Vagina (tissue), 2 donors: ENCODE results near the gene NTN3. TPM values are rescaled to one million over a fixed set of nuclear protein-coding genes. Genes with fewer than 3 reads are reported as not detected.
A peak's percentile ranks its signal among the peaks of the same experiment; 100 is the strongest.
"Not testable (repeated sequence)": the region's sequence is repeated elsewhere in the genome, so short reads cannot be mapped to it uniquely, and the experiment has no call there.

Experiments
- DNase-seq, 2 donors: peaks; one replicate each; pipeline ENCODE4 v3.0.0-alpha.2; 2017; ENCODE audit errors: extremely low spot score in 2 of 2
- H3K27ac ChIP-seq: fragments of 200-600 bp; sonication (generic); one replicate; pipeline ENCODE4 v1.5.1; 2019
- H3K27me3 ChIP-seq: fragments of 200-600 bp; sonication (generic); one replicate; pipeline ENCODE4 v1.5.1; 2019
- H3K36me3 ChIP-seq, 2 donors: fragments of 200-600 bp; sonication (generic); one replicate each; pipeline ENCODE4 v1.5.1; 2017 to 2019
- H3K4me1 ChIP-seq: fragments of 200-600 bp; sonication (generic); one replicate; pipeline ENCODE4 v1.5.1; 2019
- H3K4me3 ChIP-seq, 2 donors: fragments of 200-600 bp; sonication (generic); 1 replicate in 1 of 2; 2 replicates in 1 of 2; pipeline ENCODE4 v1.5.1; 2016 to 2019
- H3K9me3 ChIP-seq: fragments of 200-600 bp; sonication (generic); one replicate; pipeline ENCODE4 v1.5.1; 2019
- POLR2A ChIP-seq, 2 donors: fragments of 450-650 bp; IDR thresholded peaks; one replicate each; pipeline ENCODE4 v1.6.1; 2017; ENCODE audit warnings: antibody characterized with exemption in 2 of 2, mild to moderate bottlenecking in 2 of 2, moderate library complexity in 2 of 2
- POLR2AphosphoS5 ChIP-seq, 2 donors: sonication (generic); formaldehyde crosslinking; IDR thresholded peaks; one replicate each; pipeline ENCODE4 v1.9.0; 2017; ENCODE audit warnings: antibody characterized with exemption in 2 of 2, mild to moderate bottlenecking in 2 of 2, low read depth in 1 of 2; ENCODE audit not compliant: insufficient read depth in 1 of 2
- intact Hi-C: fragments of 100-400 bp; cut with DNase I; formaldehyde crosslinking; loops from one replicate; pipeline ENCODE4 v1.15.1; 2023
- total RNA-seq: library from RNA; depleted of rRNA; stranded (reverse); fragments of >200 nt; gene quantifications from one replicate; pipeline ENCODE4 v1.2.3, GENCODE V29; 2016
- TF ChIP-seq, protein P1 (sequence below), 3 experiments: fragments of 450-650 bp in 2 of 3; fragments of 200-600 bp in 1 of 3; sonication (generic) in 1 of 3; IDR thresholded peaks; one replicate each; pipeline ENCODE4 v1.5.1; 2017 to 2019; ENCODE audit warnings: antibody characterized with exemption in 3 of 3, mild to moderate bottlenecking in 2 of 3, moderate library complexity in 2 of 3

NTN3 gene
- total RNA-seq, 1 donor from 2014 or later, result not detected

- H3K27ac ChIP-seq, result peak within 1 kb of the TSS; percentile 67
- H3K27me3 ChIP-seq, result no peaks in the 10 kb centered on the region
- peak within 1 kb of the TSS; percentile 78 to 86 for H3K4me3 ChIP-seq
- intact Hi-C loops, result loop anchor here (5.0 kb wide), 1 partner anchor 73 kb away; no protein-coding TSS in a partner anchor
- DNase-seq, result peak in 1 of 2 donors; percentile 95
- no peaks in the 10 kb centered on the region for H3K9me3 ChIP-seq
- TF ChIP-seq, protein P1, sequence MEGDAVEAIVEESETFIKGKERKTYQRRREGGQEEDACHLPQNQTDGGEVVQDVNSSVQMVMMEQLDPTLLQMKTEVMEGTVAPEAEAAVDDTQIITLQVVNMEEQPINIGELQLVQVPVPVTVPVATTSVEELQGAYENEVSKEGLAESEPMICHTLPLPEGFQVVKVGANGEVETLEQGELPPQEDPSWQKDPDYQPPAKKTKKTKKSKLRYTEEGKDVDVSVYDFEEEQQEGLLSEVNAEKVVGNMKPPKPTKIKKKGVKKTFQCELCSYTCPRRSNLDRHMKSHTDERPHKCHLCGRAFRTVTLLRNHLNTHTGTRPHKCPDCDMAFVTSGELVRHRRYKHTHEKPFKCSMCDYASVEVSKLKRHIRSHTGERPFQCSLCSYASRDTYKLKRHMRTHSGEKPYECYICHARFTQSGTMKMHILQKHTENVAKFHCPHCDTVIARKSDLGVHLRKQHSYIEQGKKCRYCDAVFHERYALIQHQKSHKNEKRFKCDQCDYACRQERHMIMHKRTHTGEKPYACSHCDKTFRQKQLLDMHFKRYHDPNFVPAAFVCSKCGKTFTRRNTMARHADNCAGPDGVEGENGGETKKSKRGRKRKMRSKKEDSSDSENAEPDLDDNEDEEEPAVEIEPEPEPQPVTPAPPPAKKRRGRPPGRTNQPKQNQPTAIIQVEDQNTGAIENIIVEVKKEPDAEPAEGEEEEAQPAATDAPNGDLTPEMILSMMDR (IDR thresholded peaks at IDR 0.05), result no peak
- TF ChIP-seq POLR2A (IDR thresholded peaks at IDR 0.05), result peak in 1 of 2 donors; percentile 52
- TF ChIP-seq POLR2AphosphoS5 (IDR thresholded peaks at IDR 0.05; ENCODE audit: insufficient read depth in 1 of 2, low read depth in 1 of 2), result peak in 1 of 2 donors; percentile 78
- peaks cover 0 to 14% of the 10 kb centered on the region in 2 donors for H3K36me3 ChIP-seq
- peaks cover 20% of the 10 kb centered on the region for H3K4me1 ChIP-seq
These were observed 41.9 kb upstream of the NTN3 start, which contains the start of gene CCNF for GRCh38 chr16:2429034-2429770. CCNF (plus strand) TSS chr16:2429447; CDS start chr16:2429482, 35 bp downstream.

DNA sequence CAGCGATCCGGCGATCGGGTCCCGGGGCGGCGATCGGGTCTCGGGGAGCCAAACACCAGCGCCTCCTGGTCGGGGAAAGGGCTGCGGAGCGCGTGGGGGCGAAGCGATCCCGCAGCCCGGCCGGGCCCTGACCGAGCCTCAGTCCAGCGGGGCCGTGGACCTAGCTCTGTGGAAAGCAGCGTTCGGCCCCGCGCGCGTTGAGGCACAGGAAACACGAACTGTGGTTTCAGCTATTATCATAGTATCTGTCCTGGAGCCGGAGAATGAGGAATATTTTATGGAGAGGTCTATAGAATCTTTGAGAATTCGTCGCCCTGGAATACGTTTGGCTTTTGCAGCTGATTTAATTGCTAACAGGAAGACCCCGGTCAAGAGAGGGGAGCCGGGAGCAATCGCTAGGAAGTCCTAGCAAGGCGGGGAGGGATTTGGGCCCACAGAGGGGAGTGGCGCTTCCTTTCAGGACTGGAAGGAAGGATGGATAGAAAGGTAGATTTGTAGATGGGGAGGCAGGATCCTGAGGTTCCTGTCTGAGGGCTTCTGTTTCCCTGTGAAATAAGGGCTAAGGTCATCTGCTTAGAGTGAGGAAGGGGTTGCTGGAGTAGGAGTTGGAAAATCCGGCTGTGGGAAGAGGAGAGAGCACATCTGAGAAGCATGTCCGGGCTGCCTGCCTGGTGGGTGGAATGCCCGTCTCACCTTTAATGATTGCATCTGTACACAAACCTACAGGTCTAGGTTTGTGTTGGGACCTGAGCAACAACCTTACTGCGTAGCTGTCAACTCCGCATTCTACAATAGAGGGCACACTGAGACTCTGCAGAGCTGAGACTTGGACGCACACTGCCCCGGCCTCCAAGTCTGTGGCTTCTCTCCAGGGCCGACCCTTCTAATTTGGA, 41.1 kb upstream of the NTN3 start:
- intact Hi-C loops, result loop anchor here (5.0 kb wide), 1 partner anchor 72 kb away; no protein-coding TSS in a partner anchor
- TF ChIP-seq POLR2A (IDR thresholded peaks at IDR 0.05), result no peak
- TF ChIP-seq, protein P1 (IDR thresholded peaks at IDR 0.05), result no peak
- TF ChIP-seq POLR2AphosphoS5 (IDR thresholded peaks at IDR 0.05; ENCODE audit: insufficient read depth in 1 of 2, low read depth in 1 of 2), result no peak
- Histone ChIP-seq H3K4me3 (peak overlapping the region; percentile 78 to 86), H3K4me1 (peaks cover 20% of the 10 kb centered on the region), H3K27me3 (no peaks in the 10 kb centered on the region), H3K36me3 (peaks cover 0 to 14% of the 10 kb centered on the region in 2 donors), H3K9me3 (no peaks in the 10 kb centered on the region), H3K27ac (peak overlapping the region; percentile 60)
- peak in 1 of 2 donors; percentile 82 for DNase-seq

- no peaks in the 10 kb centered on the region for H3K9me3 ChIP-seq
- peaks cover 20% of the 10 kb centered on the region for H3K4me1 ChIP-seq
- peaks cover 0 to 14% of the 10 kb centered on the region in 2 donors for H3K36me3 ChIP-seq
- H3K27me3 ChIP-seq, result no peaks in the 10 kb centered on the region
- no peak for TF ChIP-seq POLR2A (IDR thresholded peaks at IDR 0.05)
- no peak for TF ChIP-seq POLR2AphosphoS5 (IDR thresholded peaks at IDR 0.05; ENCODE audit: insufficient read depth in 1 of 2, low read depth in 1 of 2)
- TF ChIP-seq, protein P1 (IDR thresholded peaks at IDR 0.05), result no peak
- no peak overlapping the region for H3K4me3 ChIP-seq
- intact Hi-C loops, result no loop called here
- no peak overlapping the region for H3K27ac ChIP-seq
- DNase-seq, result no peak
These were observed 38.8 kb upstream of the NTN3 start for GRCh38 chr16:2432286-2432685.

DNA sequence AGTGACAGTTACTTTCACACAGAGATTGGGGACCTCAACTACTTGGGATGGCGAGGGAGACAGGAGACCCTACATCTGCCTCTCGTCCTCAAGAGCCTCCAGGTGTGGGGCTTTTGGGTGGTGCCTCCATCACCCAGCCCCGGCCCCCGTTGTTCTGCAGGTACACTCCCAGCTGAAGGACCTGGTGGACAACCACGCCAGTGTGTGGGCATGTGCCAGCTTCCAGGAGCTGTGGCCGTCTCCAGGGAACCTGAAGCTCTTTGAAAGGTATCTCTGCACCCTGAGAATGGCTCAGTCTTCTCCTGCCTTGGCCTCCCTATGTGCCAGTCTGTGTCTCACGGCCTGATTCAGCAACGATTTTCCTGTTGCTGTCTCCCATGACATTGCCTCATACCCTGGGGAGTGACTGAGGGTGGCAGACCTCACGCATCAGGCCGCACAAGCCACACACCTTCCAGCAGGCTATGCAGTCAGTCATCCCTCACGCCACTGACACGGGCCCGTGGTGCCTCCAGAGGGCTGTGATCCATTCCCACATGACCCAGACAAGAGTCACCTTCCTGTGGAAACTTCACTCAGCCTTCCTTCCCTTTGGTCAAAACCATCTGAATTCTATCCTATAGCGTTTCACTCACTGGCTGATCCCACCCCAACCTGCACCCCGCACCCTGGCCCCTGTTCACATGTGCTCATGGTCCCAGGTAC, 38.1 kb upstream of the NTN3 start:
- no peak overlapping the region for H3K4me3 ChIP-seq
- DNase-seq, result no peak
- no peaks in the 10 kb centered on the region for H3K9me3 ChIP-seq
- H3K27me3 ChIP-seq, result no peaks in the 10 kb centered on the region
- intact Hi-C loops, result no loop called here
- no peak overlapping the region for H3K27ac ChIP-seq
- peaks cover 20% of the 10 kb centered on the region for H3K4me1 ChIP-seq
- H3K36me3 ChIP-seq, result peaks cover 0 to 14% of the 10 kb centered on the region in 2 donors
- TF ChIP-seq POLR2AphosphoS5 (IDR thresholded peaks at IDR 0.05; ENCODE audit: insufficient read depth in 1 of 2, low read depth in 1 of 2) (no peak), POLR2A (IDR thresholded peaks at IDR 0.05) (no peak)
- TF ChIP-seq, protein P1 (IDR thresholded peaks at IDR 0.05), result no peak

DNA sequence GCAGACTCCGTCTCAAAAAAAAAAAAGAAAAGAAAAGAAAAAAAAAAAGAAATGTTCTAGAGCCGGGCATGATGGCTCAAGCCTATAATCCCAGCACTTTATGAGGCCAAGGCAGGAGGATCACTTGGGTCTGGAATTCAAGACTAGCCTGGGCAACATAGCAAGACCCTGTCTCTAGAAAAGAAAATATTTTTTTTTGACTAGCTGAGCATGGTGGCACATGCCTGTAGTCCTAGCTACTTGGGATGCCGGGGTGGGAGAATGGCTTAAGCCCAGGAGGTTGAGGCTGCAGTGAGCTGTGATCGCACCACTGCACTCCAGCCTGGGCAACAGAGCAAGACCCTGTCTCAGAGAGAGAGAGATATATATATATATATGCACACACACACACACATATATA, 35.9 kb upstream of the NTN3 start:
- H3K27me3 ChIP-seq, H3K4me3 ChIP-seq, H3K4me1 ChIP-seq, H3K9me3 ChIP-seq, DNase-seq, intact Hi-C loops, H3K27ac ChIP-seq: not testable (repeated sequence)
- H3K36me3 ChIP-seq, result peaks cover 0 to 14% of the 10 kb centered on the region in 2 donors
